GM21447 (cell line): ENCODE measurements around the gene RNF13.
"Not testable (repeated sequence)": the region's sequence is repeated elsewhere in the genome, so short reads cannot be mapped to it uniquely, and the experiment has no call there.

Source experiments
- ATAC-seq: cut with Tn5 transposase; IDR thresholded peaks from one replicate; pipeline ENCODE4 v1.9.1; 2021; ENCODE audit not compliant: unreplicated experiment

RNF13 gene

DNA sequence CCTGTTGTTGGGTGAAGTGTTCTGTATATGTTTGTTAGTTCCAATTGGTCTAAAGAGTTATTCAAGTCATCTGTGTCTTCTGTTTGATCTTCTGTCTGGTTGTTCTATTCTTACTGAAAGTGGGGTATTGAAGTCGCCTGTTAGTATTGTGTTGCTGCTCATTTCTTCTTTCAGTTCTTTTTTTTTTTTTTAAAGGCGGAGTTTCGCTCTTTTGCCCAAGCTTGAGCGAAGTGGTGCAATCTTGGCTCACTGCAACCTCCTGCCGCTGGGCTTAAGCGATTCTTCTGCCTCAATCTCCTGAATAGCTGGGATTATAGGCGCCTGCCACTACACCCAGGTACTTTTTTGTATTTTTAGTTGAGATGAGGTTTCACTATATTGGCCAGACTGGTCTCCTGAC lies 134.2 kb downstream of the RNF13 start:
- no peak for ATAC-seq

DNA sequence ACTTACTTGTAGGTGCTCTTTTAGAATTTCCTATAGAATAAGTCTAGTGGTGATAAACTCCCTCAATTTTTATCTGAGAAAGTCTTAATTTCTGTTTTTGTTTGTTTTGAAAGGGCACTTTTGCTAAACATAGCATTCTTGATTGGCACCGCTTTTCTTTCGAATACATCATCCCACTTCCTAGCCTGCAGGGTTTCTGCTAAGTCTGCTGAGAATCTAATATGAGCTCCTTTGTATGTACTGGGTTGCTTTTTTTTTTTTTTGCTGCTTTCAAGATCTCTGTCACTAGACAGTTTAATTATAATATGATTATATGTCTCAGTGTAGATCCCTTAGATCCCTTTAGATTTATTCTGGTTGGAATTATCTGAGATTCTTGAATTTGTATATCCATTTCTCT lies 136.2 kb downstream of the RNF13 start:
- ATAC-seq: no peak

DNA sequence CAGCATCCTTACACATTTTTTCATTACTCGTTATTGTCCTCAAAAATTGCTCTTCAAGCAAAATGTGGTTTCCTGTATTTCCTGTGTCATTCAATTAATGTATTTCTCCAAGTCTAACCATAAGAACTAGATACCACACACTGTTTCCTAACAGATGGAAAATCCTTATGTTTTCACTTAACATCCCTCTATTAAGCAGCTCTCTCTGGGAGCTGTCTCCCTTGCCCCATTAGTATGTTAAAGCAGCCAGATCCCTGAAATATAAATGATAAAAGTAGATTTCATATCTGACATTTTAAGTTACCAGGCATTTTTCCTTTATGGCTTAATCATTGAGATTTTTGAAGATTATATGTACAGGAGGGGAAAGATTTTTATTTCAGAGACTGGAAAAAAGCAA lies 141.8 kb downstream of the RNF13 start:
- no peak for ATAC-seq

DNA sequence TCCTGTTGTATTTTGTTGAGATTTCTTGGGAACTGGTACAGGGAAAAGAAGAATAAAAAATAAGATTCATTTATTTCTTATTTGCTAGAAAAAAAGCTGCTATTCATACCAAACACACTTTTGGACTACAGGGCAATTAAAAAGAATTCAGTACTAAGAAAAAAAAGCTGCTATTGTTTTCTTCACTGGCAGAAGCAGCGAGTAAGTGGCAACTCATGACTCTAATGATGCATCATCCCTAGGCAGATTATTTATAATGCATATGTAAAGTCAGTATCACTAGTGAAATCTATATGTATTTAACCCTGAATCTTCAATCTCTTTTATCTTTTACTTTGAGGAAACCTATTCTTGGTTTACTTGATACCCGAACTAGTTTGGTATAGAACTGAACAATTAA lies 142.4 kb downstream of the RNF13 start:
- ATAC-seq: no peak

DNA sequence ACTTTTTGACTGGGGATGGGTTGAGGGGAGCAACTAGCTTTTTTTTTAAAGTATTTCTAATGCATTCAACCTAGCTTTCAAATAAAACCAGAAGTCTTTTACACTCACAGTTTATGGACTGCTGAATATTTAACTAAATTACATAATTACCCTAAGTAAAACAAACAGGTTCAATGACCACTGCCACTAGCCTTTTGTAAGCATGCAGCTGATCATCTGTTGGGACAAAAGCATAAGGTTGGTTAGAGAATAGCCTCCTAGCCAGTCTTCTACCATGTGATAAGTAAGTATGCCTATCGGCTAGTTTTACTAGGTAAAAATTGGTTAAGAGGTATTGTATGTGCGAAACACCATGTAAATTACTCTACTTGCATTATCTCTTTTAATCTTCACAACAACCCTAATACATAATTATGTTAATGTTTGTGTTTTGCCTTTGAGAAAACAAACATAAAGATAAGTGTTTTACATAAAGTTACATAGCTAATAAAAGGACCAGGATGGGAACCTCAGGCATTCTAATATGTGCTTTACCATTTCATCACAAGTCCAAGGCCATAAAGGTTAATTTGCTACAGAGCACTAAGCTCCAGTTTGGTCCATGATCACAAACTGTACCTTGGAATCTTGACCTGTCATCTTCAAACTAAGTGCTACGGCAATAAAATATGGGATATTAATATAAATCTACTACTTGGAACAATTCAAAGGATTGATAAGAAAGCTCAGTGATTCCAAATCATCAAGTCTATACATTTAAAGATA lies 144.5 kb downstream of the RNF13 start:
- ATAC-seq: no peak

DNA sequence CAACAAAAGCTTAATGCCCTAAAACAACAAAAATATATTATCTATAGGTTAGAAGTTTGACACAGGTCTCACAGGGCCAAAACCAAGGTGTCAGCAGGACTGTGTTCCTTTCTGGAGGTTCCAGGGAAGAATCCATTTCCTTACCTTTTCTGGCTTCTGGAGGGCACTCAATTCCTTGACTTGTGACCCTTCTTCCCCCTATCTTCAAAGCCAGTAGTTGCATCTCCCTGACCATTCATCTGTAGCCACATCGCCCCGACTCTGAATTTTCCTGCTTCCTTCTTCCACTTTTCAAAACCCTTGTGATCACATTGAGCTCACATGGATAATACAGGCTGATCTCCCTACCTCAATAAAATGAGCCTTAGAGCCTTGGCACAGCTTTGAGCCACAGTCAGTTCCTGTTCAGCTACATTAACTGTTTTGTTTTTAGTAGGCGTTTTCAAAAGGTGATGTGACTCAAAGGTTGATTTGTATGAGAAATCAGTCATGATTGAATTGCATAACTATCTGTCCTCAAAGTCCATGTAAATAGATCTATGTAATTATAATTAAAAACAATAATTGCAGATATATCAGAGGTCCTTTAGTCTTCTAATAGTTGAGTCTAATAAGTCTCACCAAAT lies 145.3 kb downstream of the RNF13 start:
- no peak for ATAC-seq

DNA sequence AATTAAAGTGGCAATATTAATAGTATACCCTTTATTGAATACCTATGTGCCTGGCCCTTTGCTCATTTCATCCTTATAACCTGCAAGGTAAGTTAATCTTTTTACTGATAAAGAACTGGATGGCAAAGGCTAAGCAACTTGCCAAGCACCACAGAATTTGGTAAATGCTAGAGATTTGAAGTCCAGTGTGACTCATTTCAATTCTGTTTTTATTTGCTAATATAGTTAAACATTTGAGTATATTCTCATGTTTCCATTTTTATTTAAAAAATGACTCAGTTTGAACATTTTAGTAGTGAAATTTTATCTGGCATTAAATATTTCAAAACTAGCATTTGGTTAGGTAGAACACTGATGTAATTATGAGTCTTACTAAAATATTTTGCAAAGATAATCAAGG lies 146.4 kb downstream of the RNF13 start:
- no peak for ATAC-seq

DNA sequence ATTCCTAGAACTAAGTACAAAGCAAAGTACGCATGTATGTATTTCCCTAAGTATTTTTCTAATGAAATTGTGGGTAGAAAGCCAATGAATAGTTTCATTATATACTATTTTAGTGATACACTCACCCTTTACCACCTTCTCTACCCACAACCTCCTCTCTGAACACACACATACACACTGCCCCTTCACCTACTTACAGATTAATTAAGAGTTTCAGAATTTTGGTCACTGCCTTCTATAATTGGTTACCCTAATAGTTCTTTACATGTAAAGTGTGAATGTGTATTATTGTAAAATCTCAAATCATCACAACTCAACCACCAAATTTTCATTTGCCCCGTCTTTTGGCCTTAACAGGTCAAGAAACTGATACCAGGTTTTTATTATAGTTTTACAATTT lies 150.5 kb downstream of the RNF13 start:
- no peak for ATAC-seq

DNA sequence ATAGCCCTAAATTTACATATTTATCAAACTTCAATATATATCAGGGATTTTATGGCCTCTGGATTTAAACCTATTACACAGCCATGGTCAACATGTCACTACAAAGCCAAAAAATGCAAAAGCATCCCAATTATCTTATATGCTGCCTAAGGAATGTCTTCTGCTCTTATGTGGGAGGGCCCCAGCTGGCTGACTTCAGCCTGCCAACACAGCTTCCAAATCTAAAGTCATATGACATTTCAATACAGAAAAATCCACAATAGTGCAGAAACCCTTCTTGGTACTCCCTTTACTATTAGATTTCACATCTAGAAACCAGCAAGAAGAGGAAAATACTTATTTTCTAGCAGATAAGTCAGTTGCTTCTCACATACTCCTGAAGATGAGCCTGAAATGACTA lies 151.3 kb downstream of the RNF13 start:
- ATAC-seq: no peak

DNA sequence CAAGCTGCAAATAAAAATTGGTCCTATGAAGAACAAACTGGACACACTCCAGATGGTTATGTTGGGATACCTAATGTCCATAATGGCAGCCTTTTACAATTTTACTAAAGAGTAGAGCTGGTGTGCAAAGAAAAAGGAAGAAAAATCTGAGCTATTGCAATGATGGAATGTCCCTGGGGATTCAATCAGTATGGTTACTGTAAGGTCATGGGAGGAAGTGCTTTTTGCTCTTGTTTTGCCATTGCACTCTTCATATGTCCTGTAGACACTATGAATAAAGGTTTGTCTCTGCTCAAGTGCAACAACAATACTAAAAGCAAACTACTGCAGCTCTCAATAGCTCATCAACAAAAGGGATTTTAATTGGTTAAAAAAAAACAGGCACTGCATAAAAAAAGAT lies 152.3 kb downstream of the RNF13 start:
- ATAC-seq: no peak

DNA sequence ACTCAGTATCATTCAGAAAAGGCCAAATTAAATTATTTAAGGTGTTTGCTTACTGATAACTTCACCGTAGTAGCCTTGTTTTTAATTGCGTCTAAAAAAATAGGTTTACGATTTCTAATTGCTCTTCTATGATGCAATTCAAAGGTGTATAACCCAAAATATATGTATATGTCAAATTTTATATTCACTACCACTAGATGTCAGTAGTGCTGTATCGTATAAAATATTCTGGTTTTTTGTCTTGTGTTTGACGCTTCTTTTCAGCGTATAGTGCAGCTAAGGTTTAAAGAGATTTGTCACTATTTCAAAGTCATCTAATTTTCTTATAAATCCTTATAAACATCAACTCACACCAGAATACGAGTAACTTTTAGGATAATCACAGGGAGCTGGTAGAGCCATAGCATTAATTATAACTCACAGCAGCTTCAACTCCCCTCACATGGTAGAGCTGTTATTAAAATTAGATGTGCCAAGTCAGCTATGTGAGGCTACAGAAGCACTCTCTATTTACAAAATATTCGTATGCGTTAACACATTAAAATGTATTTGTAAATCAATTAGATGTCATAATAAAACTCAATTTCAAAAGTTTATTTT lies 154.2 kb downstream of the RNF13 start:
- no peak for ATAC-seq

DNA sequence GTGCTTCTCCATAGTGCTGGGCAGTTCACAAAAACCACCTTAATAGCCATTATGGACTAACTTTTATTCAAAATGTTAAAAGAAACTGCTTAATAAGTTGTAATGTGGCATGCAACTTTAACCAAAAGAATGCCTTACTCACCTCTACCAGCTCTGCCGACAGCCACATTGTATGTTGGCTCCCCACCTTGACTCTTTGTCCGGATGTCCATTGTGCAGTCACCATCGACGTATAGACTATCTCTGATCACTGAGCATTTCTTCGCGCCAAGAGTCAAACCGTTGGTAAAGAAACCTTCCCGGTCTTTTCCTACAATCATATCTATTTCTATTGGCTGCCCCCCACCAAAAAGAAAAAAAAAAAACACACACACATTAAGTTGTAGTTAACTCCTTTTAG lies 155.2 kb downstream of the RNF13 start:
- no peak for ATAC-seq

DNA sequence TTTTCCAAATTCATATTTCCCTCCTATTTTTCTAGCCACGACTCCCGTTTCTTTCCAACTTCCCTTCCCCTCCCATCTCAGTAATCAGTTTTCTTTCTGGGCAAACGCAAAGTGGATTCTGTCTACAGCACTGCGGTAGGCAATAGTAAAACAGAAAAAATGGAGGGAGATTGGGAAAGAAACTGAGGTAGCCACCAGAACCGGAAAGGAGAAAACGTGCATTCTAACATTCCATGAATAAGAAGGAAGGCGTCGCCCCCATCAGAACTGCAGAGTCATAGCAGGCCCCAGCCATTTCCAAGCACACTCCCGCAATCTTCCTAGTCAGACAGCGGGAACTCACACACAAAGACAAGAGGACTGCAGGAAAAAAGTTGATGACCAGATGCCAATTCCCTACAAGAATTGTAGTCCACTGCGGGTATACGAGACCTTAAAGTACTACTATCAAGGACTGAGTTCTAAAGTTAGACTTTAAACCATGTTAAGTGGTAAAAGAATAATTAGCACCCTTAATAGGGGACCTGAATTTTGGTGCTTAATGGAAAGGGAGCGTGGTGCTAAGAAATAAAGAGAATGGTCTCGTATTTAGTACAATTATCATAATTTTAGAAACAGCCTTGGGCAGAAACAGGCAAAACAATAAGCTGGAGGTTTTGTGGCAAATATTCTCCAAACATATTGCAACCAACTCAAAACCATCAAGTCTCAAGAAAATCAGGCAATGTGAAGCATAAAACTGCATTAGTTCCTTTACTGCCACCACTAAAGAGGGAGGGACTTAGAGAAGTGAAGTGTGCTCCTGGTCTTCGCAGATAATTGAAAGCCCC lies 156.3 kb downstream of the RNF13 start:
- ATAC-seq: no peak

DNA sequence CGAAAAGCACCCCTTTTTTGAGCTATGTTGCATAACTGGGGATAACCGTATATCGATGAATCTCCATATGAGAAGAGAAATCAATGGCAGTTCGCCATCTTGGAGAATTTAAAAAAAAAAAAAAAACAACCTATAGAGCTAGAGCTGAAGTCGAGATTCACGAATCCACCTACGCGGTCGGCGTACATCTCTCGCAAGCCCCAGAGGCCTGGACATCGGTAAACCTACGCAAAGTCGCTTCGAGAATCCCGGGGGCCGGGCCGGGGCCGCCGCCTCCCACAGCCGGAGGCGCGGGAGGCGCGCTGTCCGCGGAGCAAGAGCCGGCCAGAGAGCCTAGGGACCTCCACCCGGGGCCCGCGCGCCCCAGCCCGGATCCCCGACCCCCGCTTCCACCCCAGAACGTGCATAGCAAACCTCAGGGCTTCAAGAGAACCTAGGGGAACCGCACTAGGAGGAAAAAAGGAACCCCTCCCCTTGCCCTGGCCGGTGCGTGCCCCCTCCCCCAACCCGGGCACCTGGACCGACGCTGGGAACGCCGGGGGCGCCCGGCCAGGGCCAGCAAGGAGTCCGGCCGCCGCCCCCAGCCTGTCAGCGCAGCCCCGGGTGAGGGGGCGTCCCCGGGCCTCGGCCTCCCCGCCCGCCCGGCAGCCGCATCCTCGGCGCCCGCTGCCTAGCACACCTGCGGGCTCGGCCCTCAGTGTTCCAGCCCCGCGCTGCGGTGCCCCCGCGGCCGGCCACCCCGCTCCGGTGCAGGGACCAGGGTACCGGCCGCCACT lies 157.1 kb downstream of the RNF13 start:
- ATAC-seq: peak; percentile 72

DNA sequence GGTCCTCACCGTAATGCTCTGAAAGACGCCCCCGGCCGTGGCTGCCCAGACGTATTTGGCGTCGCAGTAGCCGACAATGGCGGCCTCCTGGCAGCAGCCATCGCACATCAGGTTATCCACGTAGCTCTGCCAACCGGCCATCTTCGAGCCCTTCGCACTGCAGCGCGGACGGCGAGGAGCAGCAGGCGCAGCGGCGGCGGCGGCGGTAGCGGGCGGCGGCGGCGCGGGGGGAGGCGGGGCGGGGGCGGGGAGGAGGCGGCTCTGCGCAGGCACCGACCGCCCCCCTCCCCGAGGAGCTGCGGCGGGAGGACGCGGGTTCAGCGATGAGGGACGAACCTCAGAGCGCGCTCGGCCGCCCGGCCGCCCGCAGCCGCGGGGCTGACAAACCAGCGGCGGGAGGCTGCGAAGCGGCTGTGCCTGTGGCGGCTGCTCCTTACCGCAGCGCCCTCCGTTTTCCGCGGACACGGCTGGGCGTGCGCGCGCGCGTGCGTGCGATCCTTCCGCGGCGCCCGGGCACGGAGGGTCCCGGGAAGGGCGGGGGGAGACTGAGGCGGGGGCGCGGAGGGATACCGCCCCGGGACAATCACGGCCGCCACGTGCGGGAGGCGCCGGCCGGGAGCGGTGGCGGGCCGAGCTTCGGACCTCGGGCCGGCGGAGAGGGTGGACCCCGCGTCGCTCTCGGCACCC lies 157.8 kb downstream of the RNF13 start, which contains the start of gene PFN2:
Gene PFN2 (minus strand): TSS at position 180 of the 687 bp plus-strand sequence. CDS start 39 bp downstream, at position 141.
- ATAC-seq: peak; percentile 46

DNA sequence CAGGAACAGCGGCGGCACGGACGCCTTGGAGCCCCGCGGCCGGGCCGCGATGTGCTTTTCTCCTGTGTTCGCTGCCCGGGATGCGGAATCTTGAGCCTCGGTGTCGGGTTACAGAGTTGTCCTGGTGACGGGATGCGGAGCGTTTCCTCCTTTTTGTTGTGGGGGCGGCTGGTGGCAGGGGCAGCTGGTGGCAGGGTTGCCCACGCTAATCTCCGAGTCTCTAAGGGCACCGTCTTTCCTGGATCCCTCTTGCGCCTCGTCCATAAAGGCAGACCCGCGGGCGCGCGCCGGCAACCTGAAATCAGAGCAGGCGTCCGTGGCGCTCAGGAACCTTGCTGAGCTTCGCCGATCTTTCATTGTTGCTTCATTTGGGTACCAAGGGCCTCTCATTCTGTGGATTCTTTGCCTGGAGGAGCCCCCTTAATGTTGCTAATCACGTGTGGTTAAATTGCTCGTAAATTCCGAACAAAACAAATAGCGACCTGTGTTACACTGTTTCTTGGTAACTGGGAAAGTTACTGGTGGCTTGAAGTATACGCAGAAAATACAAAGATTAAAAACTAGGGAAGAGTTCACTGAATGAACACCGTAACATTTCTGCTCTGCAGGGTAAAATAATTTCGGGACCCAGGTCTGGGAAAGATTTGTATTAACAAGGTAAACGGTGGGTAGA lies 158.5 kb downstream of the RNF13 start:
- peak; percentile 15 for ATAC-seq

DNA sequence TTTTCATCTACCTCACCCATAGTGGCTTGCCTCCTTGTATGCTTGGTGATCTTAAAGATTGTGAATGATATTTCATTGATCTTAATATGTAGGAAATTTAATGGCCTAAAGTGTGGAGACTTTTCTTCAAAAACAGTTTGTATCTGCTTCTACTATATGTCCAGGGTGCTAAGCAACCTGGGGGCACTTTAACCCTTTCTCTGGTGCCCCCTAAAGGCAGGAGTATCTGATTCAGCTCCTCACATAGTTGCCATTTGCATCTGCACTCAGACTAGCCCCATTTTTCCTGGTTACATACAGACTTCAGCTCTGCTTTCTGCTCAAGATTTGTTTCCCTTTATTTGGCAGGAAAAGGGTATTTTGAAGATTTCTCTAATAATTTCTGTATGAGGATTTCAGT lies 162.9 kb downstream of the RNF13 start:
- ATAC-seq: no peak

DNA sequence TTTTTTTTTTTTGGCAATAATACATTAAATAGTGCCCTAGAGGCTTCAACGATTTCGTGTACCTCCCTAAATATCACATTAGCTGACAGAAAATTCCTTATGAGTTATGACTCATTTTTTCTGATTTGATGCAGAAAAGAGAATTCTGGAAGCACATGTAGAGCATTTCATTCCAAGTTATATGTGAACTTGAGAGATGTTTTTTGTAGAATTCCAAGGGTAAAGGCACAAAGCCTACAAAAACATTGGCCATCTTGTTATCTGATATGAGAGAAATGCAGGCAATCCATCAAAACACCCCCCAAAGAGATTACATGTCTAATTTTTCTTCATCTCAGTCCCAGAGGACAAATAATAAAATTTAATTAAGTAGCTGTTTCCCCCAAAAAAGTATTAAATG lies 164.4 kb downstream of the RNF13 start:
- no peak for ATAC-seq

DNA sequence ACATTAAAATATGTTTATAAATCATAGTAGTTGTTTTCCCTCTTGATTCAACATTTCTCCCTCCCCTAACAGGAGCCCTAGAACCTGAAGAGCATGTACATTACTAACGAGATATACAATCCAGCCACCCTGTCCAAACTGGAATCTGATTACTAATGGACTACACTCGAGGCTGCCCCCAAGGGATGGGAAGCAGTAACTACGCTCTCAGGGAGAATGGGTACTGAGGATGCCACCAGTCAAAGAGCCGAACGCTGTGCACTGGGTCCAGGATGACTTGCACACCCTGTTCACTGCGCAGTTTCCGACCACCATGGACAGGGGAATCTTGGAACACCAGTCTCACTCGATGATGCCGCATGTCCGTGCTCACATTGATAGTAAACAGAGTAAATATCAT lies 169.0 kb downstream of the RNF13 start:
- ATAC-seq: not testable (repeated sequence)

DNA sequence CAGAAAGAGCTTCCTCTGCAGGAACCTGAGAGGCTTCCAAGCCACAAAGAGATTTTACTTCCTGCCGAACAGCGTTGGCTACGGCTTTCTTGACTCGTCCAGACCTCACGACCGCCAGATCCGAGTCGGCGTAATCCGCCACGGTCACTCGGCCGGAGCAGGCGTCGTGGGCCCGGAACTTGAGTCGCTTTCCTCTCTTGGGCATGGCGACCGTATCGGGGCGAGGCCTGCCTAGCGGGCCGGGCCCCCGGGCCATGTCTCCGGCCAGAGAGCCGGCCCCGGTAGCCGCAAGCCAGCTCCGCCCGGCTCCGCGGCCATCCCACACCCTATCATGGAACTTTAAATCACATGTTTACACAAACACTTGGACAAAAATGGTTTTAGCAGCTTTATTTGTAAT lies 170.0 kb downstream of the RNF13 start:
- ATAC-seq: not testable (repeated sequence)
